NCI-H146 treated with DMSO at 0.1 percent for 48 hours (cell line): ENCODE results near the gene TSPAN9.

Experiments
- DNase-seq: peaks from one replicate; lab custom pipeline; 2025; ENCODE audit not compliant: unreplicated experiment; lab: John Stamatoyannopoulos, UW

TSPAN9 gene

GRCh38 chr12:3265406-3265805, 188.2 kb downstream of the TSPAN9 start:
- no peak for DNase-seq

- no peak for DNase-seq
Measured at GRCh38 chr12:3266638-3267037, 189.5 kb downstream of the TSPAN9 start.

- no peak for DNase-seq
Measured at GRCh38 chr12:3267690-3268089, 190.5 kb downstream of the TSPAN9 start.

- DNase-seq: no peak
Measured at GRCh38 chr12:3269594-3269993, 192.4 kb downstream of the TSPAN9 start.

- DNase-seq: no peak
Measured at GRCh38 chr12:3271146-3271545, 194.0 kb downstream of the TSPAN9 start.

- no peak for DNase-seq
Measured at GRCh38 chr12:3271639-3272038, 194.5 kb downstream of the TSPAN9 start.

GRCh38 chr12:3272958-3273357, 195.8 kb downstream of the TSPAN9 start:
- no peak for DNase-seq

- no peak for DNase-seq
Measured at GRCh38 chr12:3273409-3273853, 196.3 kb downstream of the TSPAN9 start.

GRCh38 chr12:3274664-3275063, 197.5 kb downstream of the TSPAN9 start:
- DNase-seq: no peak

GRCh38 chr12:3275171-3276041, 198.2 kb downstream of the TSPAN9 start:
- peak; percentile 28 for DNase-seq

GRCh38 chr12:3276226-3276625, 199.0 kb downstream of the TSPAN9 start:
- DNase-seq: no peak

- DNase-seq: no peak
Measured at GRCh38 chr12:3277306-3277943, 200.2 kb downstream of the TSPAN9 start.

- DNase-seq: no peak
Measured at GRCh38 chr12:3278681-3279414, 201.7 kb downstream of the TSPAN9 start.

- no peak for DNase-seq
Measured at GRCh38 chr12:3279415-3279780, 202.2 kb downstream of the TSPAN9 start.

- no peak for DNase-seq
Measured at GRCh38 chr12:3279832-3280231, 202.7 kb downstream of the TSPAN9 start.

- no peak for DNase-seq
Measured at GRCh38 chr12:3280967-3281366, 203.8 kb downstream of the TSPAN9 start.

GRCh38 chr12:3281588-3282383, 204.6 kb downstream of the TSPAN9 start:
- DNase-seq: no peak

GRCh38 chr12:3282384-3282670, 205.1 kb downstream of the TSPAN9 start:
- no peak for DNase-seq

GRCh38 chr12:3283137-3283680, 206.0 kb downstream of the TSPAN9 start:
- no peak for DNase-seq

GRCh38 chr12:3284405-3284804, 207.2 kb downstream of the TSPAN9 start:
- no peak for DNase-seq

- DNase-seq: no peak
Measured at GRCh38 chr12:3285570-3285969, 208.4 kb downstream of the TSPAN9 start.
